ENCODE data around the gene B4GALT5.

The B4GALT5 gene

DNA sequence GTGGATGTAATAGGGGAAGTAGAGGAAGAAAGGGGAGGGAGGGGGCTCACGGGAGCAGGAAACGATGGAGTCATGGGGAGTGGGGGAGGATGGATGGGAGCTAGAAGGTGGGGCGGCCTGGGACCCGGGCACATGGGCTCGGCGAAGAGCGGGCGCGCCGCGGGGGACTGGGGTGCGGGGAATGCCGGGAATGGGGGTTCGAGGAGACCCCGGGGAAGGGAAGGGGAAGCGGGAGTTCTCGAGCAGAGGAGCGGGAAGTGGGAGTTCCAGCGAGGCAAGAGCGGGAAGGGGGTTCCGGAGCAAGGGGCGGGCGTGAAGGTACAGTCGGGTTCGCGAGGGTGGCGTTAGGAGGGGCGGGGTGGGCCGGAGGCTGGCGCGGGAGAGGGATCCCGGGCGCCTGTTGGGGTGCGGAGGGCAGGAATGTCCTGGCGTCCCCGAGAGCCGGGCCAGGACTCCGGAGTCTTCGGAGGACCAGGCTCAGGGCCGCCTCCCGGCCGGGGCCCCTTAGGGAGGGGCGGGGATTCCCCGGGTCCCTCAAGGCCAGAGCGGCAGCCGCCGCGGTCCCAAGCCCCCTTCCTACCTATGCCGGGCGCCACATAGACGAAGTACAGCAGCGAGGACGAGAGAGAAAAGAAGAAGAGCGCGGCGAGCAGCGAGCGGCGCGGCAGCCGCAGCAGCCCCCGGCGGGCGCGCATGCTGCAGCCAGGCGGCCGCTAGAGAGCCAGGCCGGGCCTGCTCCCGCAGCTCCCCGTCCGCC lies 504 bp downstream of the B4GALT5 start:
- peaks cover 3% of the 10 kb centered on the region for H3K27me3 Mint-ChIP-seq (ENCODE audit: low read depth)
- H3K9me3 Mint-ChIP-seq: no peaks in the 10 kb centered on the region
- H3K27ac Mint-ChIP-seq: peak overlapping the region; percentile 47 to 90 (median 86)
- TF ChIP-seq, protein P1, sequence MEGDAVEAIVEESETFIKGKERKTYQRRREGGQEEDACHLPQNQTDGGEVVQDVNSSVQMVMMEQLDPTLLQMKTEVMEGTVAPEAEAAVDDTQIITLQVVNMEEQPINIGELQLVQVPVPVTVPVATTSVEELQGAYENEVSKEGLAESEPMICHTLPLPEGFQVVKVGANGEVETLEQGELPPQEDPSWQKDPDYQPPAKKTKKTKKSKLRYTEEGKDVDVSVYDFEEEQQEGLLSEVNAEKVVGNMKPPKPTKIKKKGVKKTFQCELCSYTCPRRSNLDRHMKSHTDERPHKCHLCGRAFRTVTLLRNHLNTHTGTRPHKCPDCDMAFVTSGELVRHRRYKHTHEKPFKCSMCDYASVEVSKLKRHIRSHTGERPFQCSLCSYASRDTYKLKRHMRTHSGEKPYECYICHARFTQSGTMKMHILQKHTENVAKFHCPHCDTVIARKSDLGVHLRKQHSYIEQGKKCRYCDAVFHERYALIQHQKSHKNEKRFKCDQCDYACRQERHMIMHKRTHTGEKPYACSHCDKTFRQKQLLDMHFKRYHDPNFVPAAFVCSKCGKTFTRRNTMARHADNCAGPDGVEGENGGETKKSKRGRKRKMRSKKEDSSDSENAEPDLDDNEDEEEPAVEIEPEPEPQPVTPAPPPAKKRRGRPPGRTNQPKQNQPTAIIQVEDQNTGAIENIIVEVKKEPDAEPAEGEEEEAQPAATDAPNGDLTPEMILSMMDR (IDR thresholded peaks at IDR 0.05; ENCODE audit: unreplicated experiment in 3 of 3): no peak
- H3K36me3 Mint-ChIP-seq (ENCODE audit: low read depth): peaks cover 3% of the 10 kb centered on the region
- H3K4me1 Mint-ChIP-seq: peaks cover 34% of the 10 kb centered on the region
- H3K4me3 Mint-ChIP-seq: peak overlapping the region; percentile 93 to 99 (median 94)

DNA sequence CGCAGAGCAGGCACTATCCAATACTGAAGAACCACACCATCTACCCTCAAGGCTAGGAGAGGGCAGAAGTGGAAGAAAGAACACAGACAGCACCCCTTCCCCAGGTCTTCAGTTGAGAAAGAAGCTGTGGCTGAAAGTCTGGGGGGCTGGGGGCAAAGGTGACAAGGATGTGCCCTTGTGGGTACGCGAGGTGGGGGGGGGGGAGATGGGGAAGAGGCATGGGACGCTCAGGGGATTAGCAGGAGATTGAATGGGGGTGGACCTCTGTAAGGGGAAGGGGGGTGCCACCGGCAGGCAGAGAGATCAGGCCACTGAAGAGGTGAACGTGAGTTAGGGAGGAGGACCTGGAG lies 1.1 kb downstream of the B4GALT5 start:
- Mint-ChIP-seq H3K4me3 (peak overlapping the region; percentile 93 to 99 (median 94)), H3K4me1 (peaks cover 34% of the 10 kb centered on the region), H3K36me3 (ENCODE audit: low read depth) (peaks cover 3% of the 10 kb centered on the region), H3K9me3 (no peaks in the 10 kb centered on the region), H3K27ac (peak overlapping the region; percentile 47 to 90 (median 54)), H3K27me3 (ENCODE audit: low read depth) (peaks cover 3% of the 10 kb centered on the region)
- TF ChIP-seq, protein P1 (IDR thresholded peaks at IDR 0.05; ENCODE audit: unreplicated experiment in 3 of 3): no peak

DNA sequence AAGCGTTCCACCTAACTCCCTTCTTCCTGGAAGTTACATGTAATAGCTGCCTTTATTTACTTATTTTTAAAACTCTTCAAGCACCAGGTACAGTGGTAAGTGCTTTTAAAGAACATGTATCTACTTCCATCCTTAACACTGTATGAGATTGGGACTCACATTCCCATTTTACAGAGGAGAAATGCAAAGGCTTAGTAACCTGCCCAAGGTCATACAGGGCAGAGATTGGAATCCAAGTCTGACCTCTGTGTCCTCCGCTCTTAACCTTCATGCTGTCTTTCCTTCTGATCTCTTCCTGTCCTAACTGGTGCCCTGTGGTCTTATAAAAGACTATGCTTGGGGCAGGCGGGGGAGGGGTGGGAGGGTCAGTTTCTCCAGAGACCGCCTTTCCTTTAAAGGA lies 1.6 kb downstream of the B4GALT5 start:
- H3K27ac Mint-ChIP-seq: peak overlapping the region; percentile 18 to 90 (median 54)
- peaks cover 36% of the 10 kb centered on the region for H3K4me1 Mint-ChIP-seq
- H3K36me3 Mint-ChIP-seq (ENCODE audit: low read depth): peaks cover 3% of the 10 kb centered on the region
- peaks cover 3% of the 10 kb centered on the region for H3K27me3 Mint-ChIP-seq (ENCODE audit: low read depth)
- TF ChIP-seq, protein P1 (IDR thresholded peaks at IDR 0.05; ENCODE audit: unreplicated experiment in 3 of 3): no peak
- no peaks in the 10 kb centered on the region for H3K9me3 Mint-ChIP-seq
- peak overlapping the region; percentile 93 to 99 (median 94) for H3K4me3 Mint-ChIP-seq

DNA sequence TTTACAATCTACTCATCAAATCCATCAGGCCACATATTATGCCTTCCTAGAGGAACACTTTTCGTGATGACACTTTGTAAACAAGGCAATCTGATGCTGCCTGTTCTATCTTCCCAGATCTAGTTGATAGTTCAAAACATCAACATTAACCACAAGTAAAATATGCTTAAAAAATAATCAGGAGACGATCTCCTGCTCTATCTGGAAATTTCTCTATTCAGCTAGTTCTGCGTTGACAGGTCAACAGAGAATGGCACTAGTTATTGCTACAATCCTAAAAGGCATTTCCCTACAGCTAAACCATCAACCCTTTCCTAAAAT lies 2.1 kb downstream of the B4GALT5 start:
- peak overlapping the region; percentile 93 to 99 (median 94) for H3K4me3 Mint-ChIP-seq

DNA sequence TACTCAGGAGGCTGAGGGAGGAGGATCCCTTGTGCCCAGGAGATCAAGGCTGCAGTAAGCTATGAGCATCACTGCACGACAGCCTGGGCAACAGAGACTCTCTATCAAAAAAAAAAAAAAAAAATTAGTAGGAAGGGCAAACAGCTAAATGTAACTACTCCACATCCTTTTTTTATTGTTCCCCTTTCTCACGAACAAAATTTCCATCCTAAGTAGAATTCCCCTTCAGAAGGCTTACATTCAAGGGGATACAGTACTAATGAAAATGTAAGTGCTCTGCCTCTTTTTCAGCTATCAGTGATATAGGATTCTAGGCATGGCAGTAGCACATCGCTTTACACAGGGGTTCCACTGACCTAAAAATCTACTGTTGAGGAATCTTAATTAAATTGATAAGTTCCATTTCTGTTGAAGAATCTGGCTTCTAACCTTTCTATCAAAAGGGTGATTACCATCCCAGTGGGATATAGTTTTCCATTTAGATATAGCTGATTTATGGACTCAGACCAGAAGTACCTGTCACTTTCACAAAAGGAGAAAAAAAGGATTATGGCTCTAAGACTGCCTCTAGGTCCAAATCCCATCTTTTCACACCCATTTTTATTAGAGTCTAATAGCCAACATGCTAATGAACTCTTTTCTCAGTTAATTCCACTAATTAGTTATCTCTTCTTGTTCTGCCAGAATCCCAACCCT lies 2.6 kb downstream of the B4GALT5 start:
- TF ChIP-seq, protein P1 (IDR thresholded peaks at IDR 0.05; ENCODE audit: unreplicated experiment in 3 of 3): no peak
- Mint-ChIP-seq H3K36me3 (ENCODE audit: low read depth) (peaks cover 3% of the 10 kb centered on the region), H3K4me3 (peak overlapping the region; percentile 93 to 99 (median 94)), H3K4me1 (peaks cover 45% of the 10 kb centered on the region), H3K27ac (peak overlapping the region; percentile 18 to 54 (median 50)), H3K27me3 (ENCODE audit: low read depth) (peaks cover 3% of the 10 kb centered on the region), H3K9me3 (no peaks in the 10 kb centered on the region)

More for the DNA sequence above, 2.1 kb downstream of the B4GALT5 start:
- Mint-ChIP-seq H3K27me3 (ENCODE audit: low read depth) (peaks cover 3% of the 10 kb centered on the region), H3K36me3 (ENCODE audit: low read depth) (peaks cover 3% of the 10 kb centered on the region), H3K9me3 (no peaks in the 10 kb centered on the region), H3K27ac (peak overlapping the region; percentile 13 to 54 (median 18)), H3K4me1 (peaks cover 41% of the 10 kb centered on the region)
- TF ChIP-seq, protein P1 (IDR thresholded peaks at IDR 0.05; ENCODE audit: unreplicated experiment in 3 of 3): no peak

All from nephron (organoid).